ENCODE data around the gene IGF1R.
A peak's percentile ranks its signal among the peaks of the same experiment; 100 is the strongest.

IGF1R gene

GRCh38 chr15:98712845-98713584 is 64.7 kb downstream of the IGF1R start:
- DNase-seq = no peak

DNA sequence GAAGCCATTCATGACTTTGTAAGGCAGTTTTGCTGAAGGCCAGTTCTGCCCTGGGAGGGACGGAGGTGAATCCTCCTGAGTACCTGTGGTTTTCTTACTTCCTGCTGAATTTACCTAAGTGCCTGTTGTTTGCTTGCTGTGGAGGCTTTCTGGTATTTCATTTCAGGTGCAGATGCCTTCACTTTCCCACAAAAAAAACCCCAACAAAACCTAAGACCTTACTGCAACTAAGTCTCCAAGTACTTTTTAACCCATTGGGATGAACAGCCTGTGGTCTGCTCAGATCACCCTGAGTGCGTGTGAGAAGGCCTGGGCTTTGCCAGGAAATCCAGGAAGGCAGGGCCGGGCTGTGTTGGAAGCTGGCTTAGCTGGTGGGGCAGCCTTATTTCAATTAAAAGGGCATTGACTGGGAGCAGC is 65.3 kb downstream of the IGF1R start:
- no peak for DNase-seq

- no peak for DNase-seq
Measured at GRCh38 chr15:98714922-98715321, 66.6 kb downstream of the IGF1R start.

- no peak for DNase-seq
Measured at GRCh38 chr15:98715401-98715800, 67.1 kb downstream of the IGF1R start.

- no peak for DNase-seq
Measured at GRCh38 chr15:98715890-98716443, 67.6 kb downstream of the IGF1R start.

DNA sequence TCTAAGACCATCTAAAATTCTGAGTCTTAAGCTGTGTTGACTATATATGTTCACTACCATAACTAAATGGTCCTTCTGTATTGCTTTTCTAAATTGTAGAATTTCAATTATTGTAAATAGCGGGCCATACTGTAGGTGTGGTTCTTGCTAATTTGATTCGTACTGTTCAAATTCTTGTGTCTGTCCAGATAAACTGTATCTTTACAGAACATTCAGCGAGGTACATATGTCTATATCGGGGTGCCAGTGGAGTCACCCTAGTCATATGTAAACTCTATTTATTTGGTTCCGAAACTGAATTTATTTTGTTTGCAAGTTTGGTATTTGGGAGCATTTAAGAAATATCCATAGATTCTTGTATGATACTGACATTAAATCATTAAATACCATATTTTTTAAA is 69.0 kb downstream of the IGF1R start:
- no peak for DNase-seq

- no peak for DNase-seq
Measured at GRCh38 chr15:98717942-98718341, 69.6 kb downstream of the IGF1R start.

- no peak for DNase-seq
Measured at GRCh38 chr15:98718426-98719136, 70.2 kb downstream of the IGF1R start.

DNA sequence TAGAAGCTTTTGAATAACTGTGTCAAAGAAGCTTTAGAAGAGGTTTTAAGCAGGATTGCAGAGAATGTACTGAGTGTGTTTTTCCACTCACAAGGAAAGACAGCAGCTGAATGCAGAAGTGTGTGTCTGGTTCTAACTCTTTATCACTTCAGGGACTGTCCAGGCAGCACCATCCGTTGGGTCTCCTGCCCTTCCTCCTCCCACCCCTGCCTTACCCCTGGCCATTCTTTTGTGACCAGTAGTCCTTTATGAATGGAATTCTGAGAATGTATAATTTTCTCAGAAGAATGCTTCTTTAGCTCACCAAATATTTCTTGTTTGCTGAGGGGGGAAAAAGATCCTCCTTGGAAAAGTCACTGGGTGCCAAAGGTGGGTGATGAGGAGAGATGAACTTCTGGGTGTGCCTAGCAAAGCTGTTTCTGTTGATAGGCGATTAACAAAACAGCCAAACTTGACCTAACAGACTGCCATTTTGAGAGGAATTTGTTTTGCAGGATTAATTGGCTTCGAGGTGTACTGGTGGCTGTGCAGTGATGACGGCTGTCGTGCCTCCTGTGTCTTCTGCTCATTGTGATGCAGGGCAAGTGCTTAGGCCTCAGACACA is 70.9 kb downstream of the IGF1R start:
- peak; percentile 59 for DNase-seq

DNA sequence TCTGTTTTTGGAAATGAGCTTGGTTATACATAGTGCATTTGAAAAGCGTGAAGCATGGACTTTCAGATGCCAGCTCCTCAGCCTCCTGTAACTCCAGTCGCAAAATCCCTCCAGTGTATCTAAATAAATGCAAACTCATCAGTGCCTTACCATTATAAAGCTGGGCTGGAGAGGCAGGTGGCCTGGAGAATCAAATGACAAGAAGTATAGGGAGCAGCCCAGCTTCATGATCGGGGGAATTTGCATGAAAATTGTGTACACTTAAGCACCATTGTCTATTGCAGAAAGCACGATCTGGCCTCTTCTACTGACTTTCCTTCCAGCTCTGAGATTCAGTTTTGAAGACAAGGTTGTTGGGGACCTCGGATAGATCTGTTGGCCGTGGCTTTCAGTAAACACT is 71.7 kb downstream of the IGF1R start:
- no peak for DNase-seq

GRCh38 chr15:98720577-98721565 is 72.5 kb downstream of the IGF1R start:
- no peak for DNase-seq

GRCh38 chr15:98722209-98722608 is 73.9 kb downstream of the IGF1R start:
- DNase-seq = no peak

- DNase-seq = no peak
Measured at GRCh38 chr15:98722645-98723044, 74.3 kb downstream of the IGF1R start.

DNA sequence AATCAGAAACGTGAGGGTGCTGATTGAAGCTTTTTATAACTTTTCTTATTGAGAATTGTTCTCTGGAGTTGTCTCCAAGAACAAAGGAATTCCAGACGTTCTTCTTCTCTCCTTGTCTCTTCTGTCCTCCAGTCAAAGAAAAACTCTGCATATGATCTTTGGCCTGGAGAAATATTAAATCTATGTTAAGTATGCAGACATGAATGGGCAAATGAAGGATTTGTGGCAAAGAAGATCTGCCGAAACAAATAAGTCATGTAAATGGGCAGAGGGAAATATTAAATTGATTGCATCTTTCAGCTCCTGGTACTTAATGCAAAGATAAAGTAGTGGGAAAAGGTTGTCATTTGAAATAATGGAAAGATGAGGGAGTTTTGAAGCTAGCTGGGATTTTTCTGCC is 74.9 kb downstream of the IGF1R start:
- no peak for DNase-seq

DNA sequence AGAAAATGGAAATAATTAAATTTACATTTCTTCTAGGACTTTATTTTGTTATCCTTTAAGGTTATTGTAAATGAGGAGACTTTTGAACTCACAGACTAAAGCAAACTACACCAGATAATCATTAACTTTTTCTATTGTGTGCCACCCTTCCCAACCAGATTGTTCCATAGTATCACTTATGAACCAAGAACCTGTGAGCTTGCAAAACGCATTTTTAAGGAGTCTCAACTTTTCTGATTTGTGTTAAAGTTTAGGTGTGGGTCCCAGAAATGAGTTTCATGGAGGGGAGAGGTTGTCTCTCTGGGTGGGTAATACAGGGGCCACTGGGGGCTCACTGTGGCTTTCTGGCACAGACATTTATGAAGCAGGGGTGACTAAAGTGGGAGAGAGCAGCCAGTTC is 75.7 kb downstream of the IGF1R start:
- no peak for DNase-seq

DNA sequence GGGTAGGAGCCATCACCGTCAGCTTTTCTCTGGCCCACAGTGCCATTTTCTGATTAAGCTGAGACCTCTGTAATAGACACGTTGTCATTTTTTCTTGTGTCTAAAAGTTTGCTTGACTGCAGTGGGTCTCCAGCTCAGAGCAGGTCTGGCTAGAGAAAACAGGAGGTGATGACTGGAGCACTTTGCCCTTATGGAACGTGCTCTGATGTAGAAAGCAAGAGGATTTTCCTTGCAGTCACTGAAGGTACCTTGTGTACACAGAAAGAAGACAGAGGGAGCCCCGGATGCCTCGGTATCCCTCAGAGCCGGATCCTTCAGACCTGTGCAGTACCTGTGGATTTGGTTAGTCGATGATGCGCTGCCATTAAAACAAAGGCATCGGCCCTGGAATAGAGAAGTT is 76.2 kb downstream of the IGF1R start:
- DNase-seq = no peak

- DNase-seq = no peak
Measured at GRCh38 chr15:98725874-98726273, 77.5 kb downstream of the IGF1R start.

DNA sequence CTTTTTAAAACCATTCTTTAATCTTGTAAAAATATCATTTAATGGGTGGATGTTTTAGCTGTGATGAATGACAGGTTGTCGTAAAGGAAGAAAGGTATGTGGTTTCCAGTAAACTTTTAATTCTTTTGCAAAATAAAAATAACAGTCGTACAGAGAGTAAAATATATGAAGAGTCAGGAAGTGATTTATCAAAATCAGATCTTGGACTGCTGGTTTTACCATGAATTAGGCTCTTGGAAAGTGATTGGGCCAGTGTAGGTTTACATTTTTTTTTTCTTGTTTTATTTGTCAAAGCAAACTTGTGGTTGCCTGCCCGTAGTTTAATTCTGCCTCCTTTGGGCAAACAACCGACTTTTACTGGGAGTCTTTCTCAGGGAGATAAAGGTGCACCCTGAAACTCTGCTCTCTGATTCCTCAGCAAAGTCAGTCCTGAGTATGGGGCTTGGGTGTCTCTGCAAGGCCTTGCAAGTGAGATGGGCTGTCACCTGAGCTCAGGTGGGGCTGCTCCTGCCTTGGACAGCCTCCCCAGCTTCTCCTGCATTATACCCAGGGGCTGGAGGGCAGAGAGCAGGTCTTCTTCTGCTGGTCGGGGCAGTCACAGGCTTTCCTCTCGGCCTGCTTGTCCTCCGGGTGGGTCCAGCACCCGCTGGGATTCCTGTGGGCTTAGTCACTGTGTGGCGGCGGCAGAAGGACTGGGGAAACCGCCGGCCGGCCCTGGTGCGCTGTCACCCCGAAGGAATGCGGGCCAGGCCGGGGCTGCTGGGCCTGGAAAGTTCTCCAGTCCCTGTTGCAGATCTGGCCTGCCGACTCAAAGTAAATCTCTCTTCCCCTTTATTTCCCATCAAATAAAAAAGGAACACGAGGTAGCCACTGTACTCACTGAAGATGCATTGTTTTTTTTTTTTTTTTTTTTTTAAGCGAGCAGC is 79.0 kb downstream of the IGF1R start:
- DNase-seq = peak; percentile 97

DNA sequence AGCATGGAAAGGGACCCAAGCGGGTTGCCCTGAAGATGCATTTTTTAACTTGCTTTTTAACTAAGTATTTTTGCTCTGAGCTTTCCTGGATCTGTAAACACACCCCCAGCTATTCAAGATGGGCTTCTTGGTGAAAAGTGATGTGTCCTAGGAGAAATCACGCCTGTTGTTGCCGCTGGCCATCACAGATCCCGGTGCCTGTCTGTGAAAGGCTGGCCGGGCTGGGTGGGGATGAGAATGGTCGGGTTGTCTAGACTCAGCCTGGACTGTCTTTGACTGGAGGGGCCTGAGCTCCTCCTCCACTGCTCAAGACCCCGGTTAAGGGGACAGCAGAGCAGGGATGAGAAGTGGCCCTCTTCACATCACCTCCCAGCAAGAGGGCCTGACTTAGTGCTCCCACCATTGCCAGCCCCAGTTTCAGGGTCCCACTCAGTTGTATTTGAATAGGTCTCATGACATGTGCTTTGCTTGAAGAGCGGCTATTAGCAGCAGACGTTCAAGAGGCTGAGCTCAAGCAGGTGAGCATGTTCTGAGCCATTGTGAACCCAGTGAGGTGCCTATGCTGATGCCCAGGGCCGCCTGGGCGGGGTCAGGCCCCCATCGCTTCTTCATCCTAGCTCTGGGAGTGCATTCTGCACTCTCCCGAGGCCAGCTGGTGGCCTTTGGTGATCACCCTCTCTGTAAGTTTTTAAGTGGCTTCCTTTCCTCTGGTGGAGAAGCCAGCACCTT is 79.9 kb downstream of the IGF1R start:
- no peak for DNase-seq

GRCh38 chr15:98728811-98729160 is 80.4 kb downstream of the IGF1R start:
- DNase-seq = no peak

All from EL (cell line).